ENCODE measurements around the gene CUBN. TPM values are rescaled to one million over a fixed set of nuclear protein-coding genes. Genes with fewer than 3 reads are reported as not detected.

The CUBN gene
- total and polyA plus RNA-seq, 2 of the 13 experiments (the other 11 are each of a cell fraction or from before 2014, with no cell fraction given) = 0.27 to 0.32 TPM

DNA sequence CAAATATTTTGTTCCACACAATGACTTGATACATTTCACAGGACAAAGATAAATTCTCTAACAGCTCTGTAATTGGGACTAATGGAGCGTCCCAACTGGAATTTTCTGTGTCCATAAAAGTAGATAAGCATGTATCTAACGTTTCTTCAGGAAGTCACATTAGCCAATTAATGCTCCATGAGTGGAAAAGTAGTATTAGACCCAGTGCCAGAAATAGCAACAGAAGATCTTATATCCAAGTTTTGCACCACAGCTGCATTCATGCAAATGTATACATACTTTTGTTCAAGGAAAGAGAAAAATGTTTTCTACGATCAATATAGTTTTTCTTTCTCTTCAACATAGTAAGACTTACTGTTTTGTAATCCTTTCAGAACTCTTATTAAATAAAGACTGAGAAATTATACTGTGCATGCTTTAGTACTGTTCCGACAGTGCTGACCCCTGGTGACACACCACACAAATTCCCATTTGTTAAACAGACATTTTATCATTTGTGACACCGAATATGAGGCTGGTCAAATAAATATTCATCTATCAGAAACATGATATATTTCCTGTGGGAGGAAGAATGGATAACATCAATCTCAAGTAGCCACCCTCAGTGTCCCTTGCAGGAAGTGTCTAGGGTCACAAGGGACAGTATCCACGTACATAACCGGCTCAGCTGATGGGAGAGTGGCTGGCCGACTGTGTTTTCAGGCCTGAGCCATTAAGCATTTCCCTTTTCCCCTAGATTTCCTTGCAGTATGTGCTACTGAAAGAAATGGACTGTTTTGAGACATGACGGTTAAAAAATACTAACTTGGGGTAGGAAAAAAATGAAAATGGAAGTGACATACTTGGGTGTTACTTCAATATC lies 210.3 kb downstream of the CUBN start:
- ChIA-PET POLR2A (no interaction called here), CTCF (ENCODE audit: low intra/inter-chr PET ratio, low total read pairs) (no interaction called here)
- DNase-seq (ENCODE audit: low spot score) (no peak), FAIRE-seq (no peak), ATAC-seq (no peak)
- Histone ChIP-seq H3K9me3 (ENCODE audit: low read length) (no peaks in the 10 kb centered on the region), H2AFZ (ENCODE audit: low read length) (no peak overlapping the region), H3K9ac (ENCODE audit: insufficient read depth, low read depth, low read length) (no peak overlapping the region), H3K27me3 (ENCODE audit: control insufficient read depth in 1 of 2, insufficient read depth in 2 of 2, low read length in 2 of 2) (no peaks in the 10 kb centered on the region), H3K4me1 (ENCODE audit: insufficient read depth, low read length) (no peaks in the 10 kb centered on the region), H3K79me2 (ENCODE audit: insufficient read depth, low read length) (no peaks in the 10 kb centered on the region), H3K36me3 (replicated peaks in 1 of 2; ENCODE audit: control insufficient read depth in 1 of 2, insufficient read depth in 2 of 2, low read length in 2 of 2) (no peaks in the 10 kb centered on the region), H3K27ac (ENCODE audit: extremely low read length, insufficient read depth, low read length) (no peak overlapping the region), H4K20me1 (ENCODE audit: insufficient read depth, low read length) (no peaks in the 10 kb centered on the region), H3K4me2 (ENCODE audit: low read depth, low read length) (no peak overlapping the region), H3K4me3 (replicated peaks in 1 of 3; ENCODE audit: insufficient read depth in 1 of 3, low read depth in 2 of 3, low read length in 3 of 3) (no peak overlapping the region)
- no TSS peak for BruUV-seq (replicated peaks)
- in situ Hi-C loops (cut with HindIII; ENCODE audit: extremely low pct_ligation_motif_present, low pct_unique_long_range_greater_than_20kb) (no loop called here), intact Hi-C loops (cut with micrococcal nuclease; ENCODE audit: unreplicated experiment) (no loop called here)
- 61% methylated on average over 9 of the region's 9 CpGs for WGBS (ENCODE audit: low lambda C conversion rate)
- TF ChIP-seq BCL3 (CRISPR knock-in tag; IDR thresholded peaks at IDR 0.05) (no peak), ZBTB38 (CRISPR knock-in tag; IDR thresholded peaks at IDR 0.05) (no peak), ZNF3 (CRISPR knock-in tag; IDR thresholded peaks at IDR 0.05) (no peak), HDAC6 (IDR thresholded peaks at IDR 0.05; ENCODE audit: low read depth, low read length) (no peak), TFAP4 (IDR thresholded peaks at IDR 0.05; ENCODE audit: borderline replicate concordance, low read depth) (no peak), RBAK (CRISPR knock-in tag; IDR thresholded peaks at IDR 0.05) (no peak), PHF20 (CRISPR knock-in tag; IDR thresholded peaks at IDR 0.05) (no peak), ZNF350 (CRISPR knock-in tag; IDR thresholded peaks at IDR 0.05; ENCODE audit: borderline replicate concordance, low read depth) (no peak), MED13 (CRISPR knock-in tag; IDR thresholded peaks at IDR 0.05) (no peak), SRSF1 (optimal IDR thresholded peaks at IDR 0.05; ENCODE audit: low read depth, low read length) (no peak), ZNF567 (CRISPR knock-in tag; IDR thresholded peaks at IDR 0.05; ENCODE audit: borderline replicate concordance) (no peak), ZSCAN5A (CRISPR knock-in tag; IDR thresholded peaks at IDR 0.05; ENCODE audit: borderline replicate concordance) (no peak), HCFC1 (IDR thresholded peaks at IDR 0.05; ENCODE audit: low read depth, low read length) (no peak), EP300 (IDR thresholded peaks at IDR 0.05; ENCODE audit: low read depth in 2 of 2, low read length in 2 of 2) (no peak), EP300 (CRISPR knock-in tag; IDR thresholded peaks at IDR 0.05; ENCODE audit: borderline replicate concordance) (no peak), CSRNP1 (CRISPR knock-in tag; IDR thresholded peaks at IDR 0.05) (no peak)
- TF ChIP-seq, protein P1, sequence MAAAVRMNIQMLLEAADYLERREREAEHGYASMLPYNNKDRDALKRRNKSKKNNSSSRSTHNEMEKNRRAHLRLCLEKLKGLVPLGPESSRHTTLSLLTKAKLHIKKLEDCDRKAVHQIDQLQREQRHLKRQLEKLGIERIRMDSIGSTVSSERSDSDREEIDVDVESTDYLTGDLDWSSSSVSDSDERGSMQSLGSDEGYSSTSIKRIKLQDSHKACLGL (CRISPR knock-in tag; IDR thresholded peaks at IDR 0.05) = no peak
